ENCODE results near the gene RHO. TPM values are rescaled to one million over a fixed set of nuclear protein-coding genes. Genes with fewer than 3 reads are reported as not detected.

RHO gene
- total RNA-seq, 2 experiments from 2014 or later: not detected

- Mint-ChIP-seq H3K27me3 (no peaks in the 10 kb centered on the region), H3K9me3 (ENCODE audit: low read depth) (no peaks in the 10 kb centered on the region), H3K27ac (no peak overlapping the region), H3K4me3 (no peak overlapping the region), H3K4me1 (peaks cover 2% of the 10 kb centered on the region), H3K36me3 (no peaks in the 10 kb centered on the region)
- no peak for ATAC-seq
- no peak for DNase-seq
- CTCF ChIA-PET: interaction anchor here (2.0 kb wide), 1 partner anchor 9 kb away, joined by 7 read pairs; no protein-coding TSS in a partner anchor
Measured at GRCh38 chr3:129567939-129568338, 39.5 kb downstream of the RHO start.

- H3K27me3 Mint-ChIP-seq: no peaks in the 10 kb centered on the region
- no peak for ATAC-seq
- CTCF ChIA-PET: no interaction called here
- DNase-seq: no peak
- no peaks in the 10 kb centered on the region for H3K36me3 Mint-ChIP-seq
- H3K4me1 Mint-ChIP-seq: peaks cover 2% of the 10 kb centered on the region
- H3K27ac Mint-ChIP-seq: no peak overlapping the region
- H3K9me3 Mint-ChIP-seq (ENCODE audit: low read depth): no peaks in the 10 kb centered on the region
- no peak overlapping the region for H3K4me3 Mint-ChIP-seq
Measured at GRCh38 chr3:129569856-129570255, 41.4 kb downstream of the RHO start.

- Mint-ChIP-seq H3K9me3 (ENCODE audit: low read depth) (no peaks in the 10 kb centered on the region), H3K4me1 (peaks cover 13% of the 10 kb centered on the region), H3K27ac (no peak overlapping the region), H3K4me3 (no peak overlapping the region), H3K27me3 (no peaks in the 10 kb centered on the region), H3K36me3 (no peaks in the 10 kb centered on the region)
- no peak for ATAC-seq
- no peak for DNase-seq
- CTCF ChIA-PET: no interaction called here
Measured at GRCh38 chr3:129571605-129572547, 43.4 kb downstream of the RHO start.

- H3K4me3 Mint-ChIP-seq: no peak overlapping the region
- CTCF ChIA-PET: no interaction called here
- no peak for ATAC-seq
- no peaks in the 10 kb centered on the region for H3K9me3 Mint-ChIP-seq (ENCODE audit: low read depth)
- H3K27me3 Mint-ChIP-seq: no peaks in the 10 kb centered on the region
- no peak for DNase-seq
- no peaks in the 10 kb centered on the region for H3K36me3 Mint-ChIP-seq
- peaks cover 19% of the 10 kb centered on the region for H3K4me1 Mint-ChIP-seq
- H3K27ac Mint-ChIP-seq: no peak overlapping the region
Measured at GRCh38 chr3:129572603-129573002, 44.2 kb downstream of the RHO start.

GRCh38 chr3:129573493-129573892, 45.1 kb downstream of the RHO start:
- Mint-ChIP-seq H3K4me3 (no peak overlapping the region), H3K27me3 (no peaks in the 10 kb centered on the region), H3K36me3 (no peaks in the 10 kb centered on the region), H3K4me1 (peaks cover 24% of the 10 kb centered on the region), H3K9me3 (ENCODE audit: low read depth) (no peaks in the 10 kb centered on the region), H3K27ac (no peak overlapping the region)
- no peak for DNase-seq
- CTCF ChIA-PET: no interaction called here
- no peak for ATAC-seq

GRCh38 chr3:129574206-129574605, 45.8 kb downstream of the RHO start:
- H3K27me3 Mint-ChIP-seq: no peaks in the 10 kb centered on the region
- no peaks in the 10 kb centered on the region for H3K36me3 Mint-ChIP-seq
- DNase-seq (no peak), ATAC-seq (no peak)
- peaks cover 27% of the 10 kb centered on the region for H3K4me1 Mint-ChIP-seq
- no peak overlapping the region for H3K27ac Mint-ChIP-seq
- H3K4me3 Mint-ChIP-seq: no peak overlapping the region
- H3K9me3 Mint-ChIP-seq (ENCODE audit: low read depth): no peaks in the 10 kb centered on the region
- CTCF ChIA-PET: no interaction called here

GRCh38 chr3:129575233-129575996, 47.0 kb downstream of the RHO start:
- Mint-ChIP-seq H3K9me3 (ENCODE audit: low read depth) (no peaks in the 10 kb centered on the region), H3K27me3 (no peaks in the 10 kb centered on the region), H3K36me3 (no peaks in the 10 kb centered on the region), H3K27ac (no peak overlapping the region), H3K4me1 (peaks cover 27% of the 10 kb centered on the region), H3K4me3 (no peak overlapping the region)
- CTCF ChIA-PET: interaction anchor here (2.6 kb wide), 1 partner anchor 8 kb away, joined by 7 read pairs; no protein-coding TSS in a partner anchor
- DNase-seq (no peak), ATAC-seq (no peak)

- Mint-ChIP-seq H3K27ac (peak overlapping the region; percentile 35), H3K4me1 (peaks cover 27% of the 10 kb centered on the region), H3K27me3 (no peaks in the 10 kb centered on the region), H3K36me3 (no peaks in the 10 kb centered on the region), H3K9me3 (ENCODE audit: low read depth) (no peaks in the 10 kb centered on the region), H3K4me3 (no peak overlapping the region)
- ATAC-seq (no peak), DNase-seq (no peak)
- CTCF ChIA-PET: interaction anchor here (1.0 to 2.6 kb wide), 5 partner anchors 9 to 260 kb away, joined by 3 to 10 read pairs (median 6); a partner anchor contains a TSS
Measured at GRCh38 chr3:129575997-129576384, 47.6 kb downstream of the RHO start.

GRCh38 chr3:129576514-129577352, 48.3 kb downstream of the RHO start:
- Mint-ChIP-seq H3K36me3 (no peaks in the 10 kb centered on the region), H3K4me1 (peaks cover 27% of the 10 kb centered on the region), H3K27me3 (no peaks in the 10 kb centered on the region), H3K27ac (peak overlapping the region; percentile 88), H3K4me3 (no peak overlapping the region), H3K9me3 (ENCODE audit: low read depth) (no peaks in the 10 kb centered on the region)
- CTCF ChIA-PET: interaction anchor here (0.7 to 2.6 kb wide), 9 partner anchors 9 to 261 kb away, joined by 3 to 10 read pairs (median 4); a partner anchor contains a TSS
- DNase-seq: peak; percentile 84
- ATAC-seq: peak; percentile 82

GRCh38 chr3:129577366-129577765, 48.9 kb downstream of the RHO start:
- Mint-ChIP-seq H3K4me3 (no peak overlapping the region), H3K4me1 (peaks cover 27% of the 10 kb centered on the region), H3K27ac (peak overlapping the region; percentile 88), H3K27me3 (no peaks in the 10 kb centered on the region), H3K9me3 (ENCODE audit: low read depth) (no peaks in the 10 kb centered on the region), H3K36me3 (no peaks in the 10 kb centered on the region)
- CTCF ChIA-PET: interaction anchor here (0.9 to 2.6 kb wide), 7 partner anchors 10 to 261 kb away, joined by 3 to 10 read pairs (median 4); a partner anchor contains a TSS
- DNase-seq (no peak), ATAC-seq (no peak)

- peak; percentile 16 for ATAC-seq
- CTCF ChIA-PET: interaction anchor here (0.6 to 2.6 kb wide), 5 partner anchors 11 to 336 kb away, joined by 3 to 10 read pairs (median 4); no protein-coding TSS in a partner anchor
- H3K27me3 Mint-ChIP-seq: no peaks in the 10 kb centered on the region
- H3K36me3 Mint-ChIP-seq: no peaks in the 10 kb centered on the region
- H3K4me3 Mint-ChIP-seq: no peak overlapping the region
- peaks cover 27% of the 10 kb centered on the region for H3K4me1 Mint-ChIP-seq
- peak; percentile 56 for DNase-seq
- no peaks in the 10 kb centered on the region for H3K9me3 Mint-ChIP-seq (ENCODE audit: low read depth)
- H3K27ac Mint-ChIP-seq: peak overlapping the region; percentile 69
Measured at GRCh38 chr3:129577925-129578786, 49.7 kb downstream of the RHO start.

- no peak overlapping the region for H3K27ac Mint-ChIP-seq
- ATAC-seq (no peak), DNase-seq (no peak)
- H3K4me1 Mint-ChIP-seq: peaks cover 27% of the 10 kb centered on the region
- no peak overlapping the region for H3K4me3 Mint-ChIP-seq
- CTCF ChIA-PET: no interaction called here
- H3K36me3 Mint-ChIP-seq: no peaks in the 10 kb centered on the region
- no peaks in the 10 kb centered on the region for H3K9me3 Mint-ChIP-seq (ENCODE audit: low read depth)
- no peaks in the 10 kb centered on the region for H3K27me3 Mint-ChIP-seq
Measured at GRCh38 chr3:129579991-129580390, 51.6 kb downstream of the RHO start.
